Gastroesophageal sphincter (tissue), 4 donors: ENCODE data around the gene GUCY1A2. TPM values are rescaled to one million over a fixed set of nuclear protein-coding genes. Genes with fewer than 3 reads are reported as not detected.

Experiments used
- ATAC-seq: fragments of 150-250 bp; one replicate; pipeline ENCODE4 v1.9.1; 2016; ENCODE audit warnings: mild to moderate bottlenecking, moderate library complexity
- H3K27ac ChIP-seq, 4 donors: fragments of 200-600 bp; sonication (generic) in 3 of 4; 1 replicate in 3 of 4; 2 replicates in 1 of 4; pipeline ENCODE4 v1.5.1; 2016 to 2019
- H3K27me3 ChIP-seq: fragments of 200-600 bp; sonication (generic); one replicate; pipeline ENCODE4 v1.5.1; 2019
- H3K36me3 ChIP-seq, 2 donors: fragments of 200-600 bp; sonication (generic); one replicate each; pipeline ENCODE4 v1.5.1; 2019; ENCODE audit warnings: control low read depth in 1 of 2
- H3K4me1 ChIP-seq, 3 donors: fragments of 200-600 bp; sonication (generic); 1 replicate in 2 of 3; 2 replicates in 1 of 3; pipeline ENCODE4 v1.5.1; 2016 to 2019; ENCODE audit warnings: control low read depth in 2 of 3
- H3K4me3 ChIP-seq, 2 donors: fragments of 200-600 bp; sonication (generic); one replicate each; pipeline ENCODE4 v1.5.1; 2019; ENCODE audit warnings: mild to moderate bottlenecking in 1 of 2, moderate library complexity in 1 of 2
- H3K9me3 ChIP-seq, 3 donors: fragments of 200-600 bp; sonication (generic); one replicate each; pipeline ENCODE4 v1.5.1; 2017 to 2019; ENCODE audit warnings: control low read depth in 2 of 3
- CTCF ChIP-seq, 4 experiments: fragments of 200-600 bp in 2 of 4; fragments of 450-650 bp in 2 of 4; sonication (generic) in 1 of 4; IDR thresholded peaks; one replicate each; pipeline ENCODE4 v1.5.1; 2017 to 2019; ENCODE audit warnings: antibody characterized with exemption in 4 of 4, mild to moderate bottlenecking in 2 of 4, moderate library complexity in 2 of 4
- EP300 ChIP-seq: sonication (generic); formaldehyde crosslinking; IDR thresholded peaks from one replicate; pipeline ENCODE4 v1.6.1; 2017; ENCODE audit warnings: antibody characterized with exemption, mild to moderate bottlenecking
- POLR2A ChIP-seq, 2 donors: fragments of 450-650 bp; IDR thresholded peaks; one replicate each; pipeline ENCODE4 v1.6.1; 2017; ENCODE audit warnings: antibody characterized with exemption in 2 of 2, mild to moderate bottlenecking in 2 of 2, moderate library complexity in 1 of 2
- POLR2AphosphoS5 ChIP-seq: sonication (generic); formaldehyde crosslinking; IDR thresholded peaks from one replicate; pipeline ENCODE4 v1.6.1; 2017; ENCODE audit warnings: antibody characterized with exemption
- WGBS, 2 donors: methylation state at CpG; one replicate each; pipeline ENCODE4 v1.1.5; 2018; ENCODE audit warnings: low coverage in 1 of 2; 5-methylcytosine and 5-hydroxymethylcytosine counted together
- total RNA-seq, 4 donors: library from RNA; depleted of rRNA; stranded (reverse); fragments of >200 nt; gene quantifications; one replicate each; pipeline ENCODE4 v1.1.0, GENCODE V29; 2016

The GUCY1A2 gene
- total RNA-seq, 4 donors from 2014 or later: 1.5 to 10.3 (median 3.7) TPM

- Histone ChIP-seq H3K36me3 (no peaks in the 10 kb centered on the region), H3K4me1 (peaks cover 0 to 25% (median 5%) of the 10 kb centered on the region in 3 donors), H3K9me3 (no peaks in the 10 kb centered on the region), H3K27me3 (peaks cover 77% of the 10 kb centered on the region), H3K27ac (no peak overlapping the region), H3K4me3 (no peak overlapping the region)
- ATAC-seq: no peak
- TF ChIP-seq POLR2A (IDR thresholded peaks at IDR 0.05) (no peak), CTCF (IDR thresholded peaks at IDR 0.05) (no peak), EP300 (no peak)
- WGBS, 2 donors: 45 to 54% methylated on average over 2 of the region's 2 CpGs
These were observed 2.3 kb upstream of the GUCY1A2 start for GRCh38 chr11:107020594-107020993.

GRCh38 chr11:107018902-107019493, 722 bp upstream of the GUCY1A2 start:
- 5% methylated on average over 12 of the region's 36 CpGs; no CpG with 5 or more reads in 1 of the 2 donors for WGBS, 2 donors
- Histone ChIP-seq H3K4me3 (peak overlapping the region in 1 of 2 donors; percentile 54), H3K9me3 (no peaks in the 10 kb centered on the region), H3K27me3 (peaks cover 80% of the 10 kb centered on the region), H3K4me1 (peaks cover 0 to 25% (median 5%) of the 10 kb centered on the region in 3 donors), H3K27ac (peak overlapping the region in 1 of 4 donors; percentile 32), H3K36me3 (no peaks in the 10 kb centered on the region)
- TF ChIP-seq CTCF (IDR thresholded peaks at IDR 0.05) (no peak), EP300 (no peak), POLR2AphosphoS5 (no peak), POLR2A (IDR thresholded peaks at IDR 0.05) (no peak)
- peak; percentile 66 for ATAC-seq

GRCh38 chr11:107017433-107018218, 650 bp downstream of the GUCY1A2 start:
- Histone ChIP-seq H3K4me1 (peaks cover 0 to 25% (median 5%) of the 10 kb centered on the region in 3 donors), H3K9me3 (no peaks in the 10 kb centered on the region), H3K36me3 (no peaks in the 10 kb centered on the region), H3K27ac (peak overlapping the region in 3 of 4 donors; percentile 6 to 55 (median 35)), H3K4me3 (peak overlapping the region; percentile 15 to 54), H3K27me3 (peaks cover 74% of the 10 kb centered on the region)
- 1 to 14% methylated on average over 1 to 12 of the region's 85 CpGs for WGBS, 2 donors
- peak; percentile 53 for ATAC-seq
- peak in 1 of 4 experiments; percentile 45 for TF ChIP-seq CTCF (IDR thresholded peaks at IDR 0.05)
- TF ChIP-seq POLR2A (IDR thresholded peaks at IDR 0.05): no peak
- no peak for TF ChIP-seq EP300

GRCh38 chr11:107017104-107017432, 1.2 kb downstream of the GUCY1A2 start:
- no peaks in the 10 kb centered on the region for H3K36me3 ChIP-seq
- no peak for TF ChIP-seq POLR2A (IDR thresholded peaks at IDR 0.05)
- no peak for TF ChIP-seq CTCF (IDR thresholded peaks at IDR 0.05)
- no peak for TF ChIP-seq POLR2AphosphoS5
- no peak for TF ChIP-seq EP300
- peaks cover 68% of the 10 kb centered on the region for H3K27me3 ChIP-seq
- no peaks in the 10 kb centered on the region for H3K9me3 ChIP-seq
- H3K4me1 ChIP-seq: peaks cover 0 to 25% (median 5%) of the 10 kb centered on the region in 3 donors
- H3K4me3 ChIP-seq: peak overlapping the region in 1 of 2 donors; percentile 54
- no peak for ATAC-seq
- peak overlapping the region in 1 of 4 donors; percentile 55 for H3K27ac ChIP-seq
- WGBS, 2 donors: 48 to 55% methylated on average over 3 of the region's 3 CpGs
